Mesothelial cell of epicardium (in vitro differentiated cells): ENCODE data around the gene PKNOX2. TPM values are rescaled to one million over a fixed set of nuclear protein-coding genes. Genes with fewer than 3 reads are reported as not detected.
A peak's percentile ranks its signal among the peaks of the same experiment; 100 is the strongest.

ENCODE experiments used
- DNase-seq, 2 experiments: peaks; one replicate each; pipeline ENCODE4 v3.0.0; 2021; ENCODE audit warnings: low spot score in 2 of 2; ENCODE audit not compliant: unreplicated experiment in 2 of 2
- H3K27ac Mint-ChIP-seq: 2 replicates; pipeline ENCODE4 v1.8.0; 2021; ENCODE audit warnings: mixed read lengths
- H3K27me3 Mint-ChIP-seq: 2 replicates; pipeline ENCODE4 v1.8.0; 2021; ENCODE audit warnings: low read depth, mixed read lengths
- H3K36me3 Mint-ChIP-seq: 2 replicates; pipeline ENCODE4 v1.8.0; 2021; ENCODE audit warnings: mixed read lengths
- H3K4me1 Mint-ChIP-seq: 2 replicates; pipeline ENCODE4 v1.8.0; 2021; ENCODE audit warnings: mixed read lengths
- H3K4me3 Mint-ChIP-seq: 2 replicates; pipeline ENCODE4 v1.8.0; 2021; ENCODE audit warnings: mild to moderate bottlenecking, moderate library complexity, mixed read lengths
- H3K9me3 Mint-ChIP-seq: 2 replicates; pipeline ENCODE4 v1.8.0; 2021; ENCODE audit warnings: mixed read lengths
- CTCF ChIP-seq: fragments of 200-600 bp; sonication (generic); IDR thresholded peaks from one replicate; pipeline ENCODE4 v1.5.0; 2021; ENCODE audit warnings: antibody characterized with exemption; ENCODE audit not compliant: unreplicated experiment
- total RNA-seq: library from RNA; stranded (reverse); gene quantifications from 3 replicates; pipeline ENCODE4 v1.2.1, GENCODE V29; 2021

PKNOX2 gene
- total RNA-seq, 1 donor from 2014 or later = 22.2 TPM

DNA sequence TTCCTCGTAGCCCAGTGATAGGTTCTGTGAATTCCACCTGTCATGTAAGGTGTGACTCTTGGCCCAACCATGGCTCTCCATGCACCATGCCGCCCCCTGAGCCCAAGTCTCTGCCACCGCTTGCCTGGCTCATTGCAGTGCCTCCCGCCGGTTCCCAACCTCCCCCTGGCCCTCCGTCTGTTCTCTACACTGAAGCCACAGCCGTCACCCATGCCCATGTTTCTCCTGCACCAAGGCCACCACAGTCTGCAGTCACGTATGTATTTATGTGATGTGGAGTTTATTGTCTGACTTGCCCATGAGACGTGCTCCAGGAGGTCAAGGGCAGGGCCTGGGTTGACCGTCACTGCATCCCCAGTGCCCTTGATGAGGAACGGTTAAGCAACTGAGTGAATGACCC is 35.9 kb downstream of the PKNOX2 start:
- H3K36me3 Mint-ChIP-seq = no peaks in the 10 kb centered on the region
- TF ChIP-seq CTCF = no peak
- DNase-seq = no peak
- H3K27ac Mint-ChIP-seq = no peak overlapping the region
- H3K9me3 Mint-ChIP-seq = no peaks in the 10 kb centered on the region
- no peak overlapping the region for H3K4me3 Mint-ChIP-seq
- H3K27me3 Mint-ChIP-seq = no peaks in the 10 kb centered on the region
- peaks cover 55% of the 10 kb centered on the region for H3K4me1 Mint-ChIP-seq

- TF ChIP-seq CTCF = no peak
- H3K4me1 Mint-ChIP-seq = peaks cover 57% of the 10 kb centered on the region
- H3K4me3 Mint-ChIP-seq = peak overlapping the region; percentile 46
- peak overlapping the region; percentile 99 for H3K27ac Mint-ChIP-seq
- H3K36me3 Mint-ChIP-seq = no peaks in the 10 kb centered on the region
- DNase-seq = no peak
- H3K9me3 Mint-ChIP-seq = no peaks in the 10 kb centered on the region
- no peaks in the 10 kb centered on the region for H3K27me3 Mint-ChIP-seq
These were observed 37.1 kb downstream of the PKNOX2 start for GRCh38 chr11:125201525-125202141.

- Mint-ChIP-seq H3K27me3 (no peaks in the 10 kb centered on the region), H3K36me3 (no peaks in the 10 kb centered on the region), H3K4me1 (peaks cover 57% of the 10 kb centered on the region), H3K9me3 (no peaks in the 10 kb centered on the region), H3K27ac (peak overlapping the region; percentile 71), H3K4me3 (no peak overlapping the region)
- TF ChIP-seq CTCF = no peak
- DNase-seq = no peak
These were observed 37.9 kb downstream of the PKNOX2 start for GRCh38 chr11:125202362-125202880.

- no peak for DNase-seq
- H3K27me3 Mint-ChIP-seq = no peaks in the 10 kb centered on the region
- no peaks in the 10 kb centered on the region for H3K9me3 Mint-ChIP-seq
- peak overlapping the region; percentile 71 for H3K27ac Mint-ChIP-seq
- H3K4me1 Mint-ChIP-seq = peaks cover 57% of the 10 kb centered on the region
- no peak for TF ChIP-seq CTCF
- no peak overlapping the region for H3K4me3 Mint-ChIP-seq
- H3K36me3 Mint-ChIP-seq = no peaks in the 10 kb centered on the region
These were observed 38.4 kb downstream of the PKNOX2 start for GRCh38 chr11:125202977-125203376.

- no peak overlapping the region for H3K4me3 Mint-ChIP-seq
- no peaks in the 10 kb centered on the region for H3K36me3 Mint-ChIP-seq
- no peak for DNase-seq
- no peak overlapping the region for H3K27ac Mint-ChIP-seq
- no peaks in the 10 kb centered on the region for H3K9me3 Mint-ChIP-seq
- no peaks in the 10 kb centered on the region for H3K27me3 Mint-ChIP-seq
- H3K4me1 Mint-ChIP-seq = peaks cover 27% of the 10 kb centered on the region
- TF ChIP-seq CTCF = no peak
These were observed 43.4 kb downstream of the PKNOX2 start for GRCh38 chr11:125207866-125208425.
